WTC11 (cell line): Measurements from ENCODE around the gene TRDMT1. TPM values are rescaled to one million over a fixed set of nuclear protein-coding genes. Genes with fewer than 3 reads are reported as not detected.

Experiments used
- ATAC-seq: fragments of 200-7000 bp; cut with Tn5 transposase; 2 replicates; pipeline ENCODE4 v1.10.0; 2021; ENCODE audit warnings: mild to moderate bottlenecking, moderate library complexity
- CTCF ChIA-PET: fragments of 300-600 bp; sonication (Branson Sonifier 250); formaldehyde crosslinking; loops from one replicate; lab custom pipeline; 2021; ENCODE audit warnings: antibody characterized with exemption; lab: Charles Lee
- POLR2A ChIA-PET: fragments of 350-600 bp; sonication (Branson Sonifier 250); formaldehyde crosslinking; loops from one replicate; lab custom pipeline; 2021; ENCODE audit warnings: antibody characterized with exemption; lab: Charles Lee
- DNase-seq: peaks from one replicate; pipeline ENCODE4 v3.0.0; 2021; ENCODE audit warnings: low spot score
- H3K27ac Mint-ChIP-seq: 2 replicates; pipeline ENCODE4 v1.8.0; 2021; ENCODE audit warnings: mixed read lengths
- H3K27me3 Mint-ChIP-seq: 2 replicates; pipeline ENCODE4 v1.8.0; 2021; ENCODE audit warnings: low read depth, mild to moderate bottlenecking, moderate library complexity, mixed read lengths
- H3K36me3 Mint-ChIP-seq: 2 replicates; pipeline ENCODE4 v1.8.0; 2021; ENCODE audit warnings: mixed read lengths
- H3K4me1 Mint-ChIP-seq: 2 replicates; pipeline ENCODE4 v1.8.0; 2022; ENCODE audit warnings: mixed read lengths
- H3K4me3 Mint-ChIP-seq: 2 replicates; pipeline ENCODE4 v1.8.0; 2021; ENCODE audit warnings: mild to moderate bottlenecking, moderate library complexity, mixed read lengths
- H3K9me3 Mint-ChIP-seq: 2 replicates; pipeline ENCODE4 v1.8.0; 2021; ENCODE audit warnings: mixed read lengths
- ATF6 ChIP-seq: sonication (generic); formaldehyde crosslinking; IDR thresholded peaks from 2 replicates; pipeline ENCODE4 v1.8.1; 2023; ENCODE audit warnings: mild to moderate bottlenecking, missing genetic modification reagents
- CREB1 ChIP-seq: sonication (generic); formaldehyde crosslinking; IDR thresholded peaks from 2 replicates; pipeline ENCODE4 v1.8.0; 2023; ENCODE audit warnings: mild to moderate bottlenecking, missing genetic modification reagents
- CREM ChIP-seq: sonication (generic); formaldehyde crosslinking; IDR thresholded peaks from 2 replicates; pipeline ENCODE4 v1.8.1; 2022; ENCODE audit warnings: mild to moderate bottlenecking, missing genetic modification reagents, moderate library complexity
- ETV6 ChIP-seq: sonication (generic); formaldehyde crosslinking; IDR thresholded peaks from 2 replicates; pipeline ENCODE4 v1.8.1; 2022; ENCODE audit warnings: mild to moderate bottlenecking, missing genetic modification reagents
- FOXJ3 ChIP-seq: sonication (generic); formaldehyde crosslinking; IDR thresholded peaks from 2 replicates; pipeline ENCODE4 v1.9.0; 2021; ENCODE audit warnings: missing genetic modification reagents, mild to moderate bottlenecking, borderline replicate concordance
- FOXK1 ChIP-seq: sonication (generic); formaldehyde crosslinking; IDR thresholded peaks from 2 replicates; pipeline ENCODE4 v1.8.0; 2022; ENCODE audit warnings: mild to moderate bottlenecking, moderate library complexity, missing genetic modification reagents
- GABPB1 ChIP-seq: sonication (generic); formaldehyde crosslinking; IDR thresholded peaks from 2 replicates; pipeline ENCODE4 v1.8.1; 2023; ENCODE audit warnings: mild to moderate bottlenecking, missing genetic modification reagents
- HMGXB4 ChIP-seq: sonication (generic); formaldehyde crosslinking; IDR thresholded peaks from 2 replicates; pipeline ENCODE4 v1.8.1; 2023; ENCODE audit warnings: mild to moderate bottlenecking, moderate library complexity, missing genetic modification reagents
- JAZF1 ChIP-seq: fragments of 250-450 bp; sonication (Bioruptor Pico); IDR thresholded peaks from 2 replicates; pipeline ENCODE4 v1.9.0; 2021; ENCODE audit warnings: moderate library complexity, mild to moderate bottlenecking, inconsistent platforms
- NFATC4 ChIP-seq: fragments of 250-450 bp; sonication (Bioruptor Pico); IDR thresholded peaks from 2 replicates; pipeline ENCODE4 v1.9.0; 2021; ENCODE audit warnings: mild to moderate bottlenecking
- OVOL2 ChIP-seq: fragments of 250-450 bp; sonication (Bioruptor Pico); IDR thresholded peaks from 2 replicates; pipeline ENCODE4 v1.9.0; 2021; ENCODE audit warnings: mild to moderate bottlenecking, borderline replicate concordance
- RELA ChIP-seq: sonication (generic); formaldehyde crosslinking; IDR thresholded peaks from 2 replicates; pipeline ENCODE4 v1.8.1; 2022; ENCODE audit warnings: missing genetic modification reagents, mild to moderate bottlenecking, borderline replicate concordance
- SP1 ChIP-seq: sonication (generic); formaldehyde crosslinking; conservative IDR thresholded peaks from 2 replicates; pipeline ENCODE4 v1.8.1; 2022; ENCODE audit warnings: missing genetic modification reagents
- TEAD1 ChIP-seq: sonication (generic); formaldehyde crosslinking; IDR thresholded peaks from 2 replicates; pipeline ENCODE4 v1.8.0; 2022; ENCODE audit warnings: mild to moderate bottlenecking, missing genetic modification reagents
- ZMAT4 ChIP-seq: fragments of 250-450 bp; sonication (Bioruptor Pico); IDR thresholded peaks from 2 replicates; pipeline ENCODE4 v1.9.0; 2021; ENCODE audit warnings: mild to moderate bottlenecking
- ZNF121 ChIP-seq: sonication (generic); formaldehyde crosslinking; IDR thresholded peaks from 2 replicates; pipeline ENCODE4 v1.8.0; 2023; ENCODE audit warnings: missing genetic modification reagents
- ZNF425 ChIP-seq: fragments of 250-450 bp; sonication (Bioruptor Pico); conservative IDR thresholded peaks from 2 replicates; pipeline ENCODE4 v1.9.0; 2021; ENCODE audit warnings: mild to moderate bottlenecking
- ZNF532 ChIP-seq: fragments of 250-450 bp; sonication (Bioruptor Pico); IDR thresholded peaks from 2 replicates; pipeline ENCODE4 v1.9.0; 2021; ENCODE audit warnings: mild to moderate bottlenecking, borderline replicate concordance
- total RNA-seq: library from RNA; stranded (reverse); gene quantifications from 3 replicates; pipeline ENCODE4 v1.2.3, GENCODE V29; 2021

Gene TRDMT1
- total RNA-seq, 1 experiment from 2014 or later: 11.7 TPM

GRCh38 chr10:17154116-17154515 is 47.4 kb downstream of the TRDMT1 start:
- no peak for TF ChIP-seq CREM (CRISPR knock-in tag)
- no peak for TF ChIP-seq SP1 (CRISPR knock-in tag)
- no peak for TF ChIP-seq JAZF1 (CRISPR knock-in tag)
- no peak for TF ChIP-seq CREB1 (CRISPR knock-in tag)
- TF ChIP-seq ZNF532: no peak
- TF ChIP-seq TEAD1 (CRISPR knock-in tag): no peak
- TF ChIP-seq FOXJ3 (CRISPR knock-in tag): no peak
- CTCF ChIA-PET: no interaction called here
- H3K27me3 Mint-ChIP-seq: no peaks in the 10 kb centered on the region
- DNase-seq (no peak), ATAC-seq (no peak)
- no peak overlapping the region for H3K4me3 Mint-ChIP-seq
- no peaks in the 10 kb centered on the region for H3K9me3 Mint-ChIP-seq
- no peaks in the 10 kb centered on the region for H3K4me1 Mint-ChIP-seq
- H3K27ac Mint-ChIP-seq: no peak overlapping the region
- POLR2A ChIA-PET: no interaction called here
- no peaks in the 10 kb centered on the region for H3K36me3 Mint-ChIP-seq

GRCh38 chr10:17153321-17153720 is 48.2 kb downstream of the TRDMT1 start:
- no peaks in the 10 kb centered on the region for H3K36me3 Mint-ChIP-seq
- DNase-seq (no peak), ATAC-seq (no peak)
- H3K27me3 Mint-ChIP-seq: no peaks in the 10 kb centered on the region
- ChIA-PET POLR2A (no interaction called here), CTCF (no interaction called here)
- H3K4me3 Mint-ChIP-seq: no peak overlapping the region
- H3K4me1 Mint-ChIP-seq: no peaks in the 10 kb centered on the region
- H3K27ac Mint-ChIP-seq: no peak overlapping the region
- no peaks in the 10 kb centered on the region for H3K9me3 Mint-ChIP-seq
- no peak for TF ChIP-seq HMGXB4 (CRISPR knock-in tag)
- TF ChIP-seq ZNF121 (CRISPR knock-in tag): no peak
- no peak for TF ChIP-seq RELA
- TF ChIP-seq NFATC4 (CRISPR knock-in tag): no peak
- no peak for TF ChIP-seq ATF6 (CRISPR knock-in tag)
- TF ChIP-seq FOXK1 (CRISPR knock-in tag): no peak
- no peak for TF ChIP-seq ZNF532
- TF ChIP-seq ZNF425 (CRISPR knock-in tag): no peak
- TF ChIP-seq ZMAT4 (CRISPR knock-in tag): no peak
- no peak for TF ChIP-seq OVOL2 (CRISPR knock-in tag)
- no peak for TF ChIP-seq ETV6
- TF ChIP-seq GABPB1 (CRISPR knock-in tag): no peak
